IMR-90 (cell line): ENCODE data around the gene RABL2B. TPM values are rescaled to one million over a fixed set of nuclear protein-coding genes. Genes with fewer than 3 reads are reported as not detected.

ENCODE experiments used
- ATAC-seq: fragments of 200-7000 bp; cut with Tn5 transposase; 2 replicates; pipeline ENCODE4 v1.9.1; 2020; ENCODE audit warnings: low read depth, mild to moderate bottlenecking, moderate library complexity
- BruUV-seq: library from RNA; stranded (reverse); fragments of 400-500 nt; replicated peaks from 2 replicates; lab custom pipeline; 2021; lab: Mats Ljungman, UMichigan
- CTCF ChIA-PET: fragments of 300-600 bp; formaldehyde crosslinking; extraction: SDS; loops from one replicate; lab custom pipeline; 2021; ENCODE audit warnings: antibody characterized with exemption; lab: Yijun Ruan, JAX
- POLR2A ChIA-PET: fragments of 300-600 bp; sonication (Branson Sonifier 250); formaldehyde crosslinking; loops from one replicate; lab custom pipeline; 2022; ENCODE audit warnings: antibody characterized with exemption; ENCODE audit not compliant: unreplicated experiment; lab: Charles Lee
- DNase-seq: peaks from one replicate; pipeline ENCODE4 v3.0.0; 2013
- H2AFZ ChIP-seq: replicated peaks from 2 replicates; pipeline ENCODE3; 2013; ENCODE audit warnings: low read length, mild to moderate bottlenecking; ENCODE audit not compliant: poor library complexity
- H2AK5ac ChIP-seq: 2 replicates; pipeline ENCODE4 v1.6.1; 2013; ENCODE audit warnings: low read depth, low read length, inconsistent platforms
- H2AK9ac ChIP-seq: replicated peaks from 2 replicates; pipeline ENCODE3; 2013; ENCODE audit warnings: mild to moderate bottlenecking, low read depth, low read length, moderate library complexity; ENCODE audit not compliant: poor library complexity
- H2BK120ac ChIP-seq: 2 replicates; pipeline ENCODE4 v1.6.1; 2013; ENCODE audit warnings: low read depth, low read length, inconsistent platforms
- H2BK15ac ChIP-seq: 3 replicates; pipeline ENCODE4 v1.6.1; 2013; ENCODE audit warnings: low read depth, low read length, inconsistent platforms
- H2BK20ac ChIP-seq: 2 replicates; pipeline ENCODE4 v1.6.1; 2013; ENCODE audit warnings: low read depth, mild to moderate bottlenecking, inconsistent platforms, low read length, moderate library complexity
- H2BK5ac ChIP-seq: 2 replicates; pipeline ENCODE4 v1.6.1; 2013; ENCODE audit warnings: mild to moderate bottlenecking, low read depth, low read length, inconsistent platforms; ENCODE audit not compliant: poor library complexity, severe bottlenecking
- H3K14ac ChIP-seq: replicated peaks from 2 replicates; pipeline ENCODE4 v1.6.1; 2013; ENCODE audit warnings: low read depth, low read length, inconsistent platforms
- H3K18ac ChIP-seq: 2 replicates; pipeline ENCODE4 v1.6.1; 2013; ENCODE audit warnings: low read depth, low read length, control low read depth
- H3K23ac ChIP-seq: 2 replicates; pipeline ENCODE4 v1.6.1; 2013; ENCODE audit warnings: low read depth, low read length, inconsistent platforms
- H3K27ac ChIP-seq: 2 replicates; pipeline ENCODE4 v1.5.1; 2013; ENCODE audit warnings: mild to moderate bottlenecking, control low read depth, low read length; ENCODE audit not compliant: insufficient read depth
- H3K27me3 ChIP-seq: 2 replicates; pipeline ENCODE4 v1.6.1; 2013; ENCODE audit warnings: low read length; ENCODE audit not compliant: control insufficient read depth, insufficient read depth
- H3K36me3 ChIP-seq: 2 replicates; pipeline ENCODE4 v1.6.1; 2013; ENCODE audit warnings: low read length, mixed read lengths; ENCODE audit not compliant: control insufficient read depth, insufficient read depth
- H3K4ac ChIP-seq: 2 replicates; pipeline ENCODE4 v1.6.1; 2013; ENCODE audit warnings: low read depth, low read length, inconsistent platforms
- H3K4me1 ChIP-seq: 2 replicates; pipeline ENCODE4 v1.6.1; 2013; ENCODE audit warnings: low read length, mixed read lengths; ENCODE audit not compliant: control insufficient read depth, insufficient read depth
- H3K4me2 ChIP-seq: 2 replicates; pipeline ENCODE4 v1.6.1; 2013; ENCODE audit warnings: low read depth, mild to moderate bottlenecking, control low read depth, low read length, moderate library complexity
- H3K4me3 ChIP-seq: 2 replicates; pipeline ENCODE4 v1.5.1; 2013; ENCODE audit warnings: low read depth, mild to moderate bottlenecking, control low read depth, low read length, moderate library complexity; ENCODE audit not compliant: insufficient read depth
- H3K56ac ChIP-seq: 2 replicates; pipeline ENCODE4 v1.6.1; 2013; ENCODE audit warnings: low read length, inconsistent platforms; ENCODE audit not compliant: insufficient read depth; ENCODE audit errors: extremely low read depth
- H3K79me1 ChIP-seq, 2 experiments: 2 replicates each; pipeline ENCODE4 v1.6.1; 2013; ENCODE audit warnings: low read length in 2 of 2, inconsistent platforms in 1 of 2, low read depth in 1 of 2
- H3K9ac ChIP-seq: 2 replicates; pipeline ENCODE4 v1.6.1; 2013; ENCODE audit warnings: low read depth, low read length, control low read depth
- H3K9me1 ChIP-seq: 2 replicates; pipeline ENCODE4 v1.6.1; 2013; ENCODE audit warnings: low read length, inconsistent platforms; ENCODE audit not compliant: insufficient read depth
- H3K9me3 ChIP-seq: 2 replicates; pipeline ENCODE4 v1.6.1; 2013; ENCODE audit warnings: low read length; ENCODE audit not compliant: control insufficient read depth, insufficient read depth
- H4K20me1 ChIP-seq: 2 replicates; pipeline ENCODE4 v1.6.1; 2013; ENCODE audit warnings: low read length, inconsistent platforms; ENCODE audit not compliant: insufficient read depth
- H4K5ac ChIP-seq: 2 replicates; pipeline ENCODE4 v1.6.1; 2013; ENCODE audit warnings: mild to moderate bottlenecking, low read depth, low read length, control low read depth
- H4K8ac ChIP-seq, 2 experiments: 2 replicates each; pipeline ENCODE4 v1.6.1; 2013; ENCODE audit warnings: low read depth in 2 of 2, low read length in 2 of 2, control low read depth in 1 of 2, inconsistent platforms in 1 of 2
- H4K91ac ChIP-seq: 2 replicates; pipeline ENCODE4 v1.6.1; 2013; ENCODE audit warnings: low read depth, low read length, inconsistent platforms; ENCODE audit not compliant: insufficient read depth
- BHLHE40 ChIP-seq: fragments of 150-350 bp; IDR thresholded peaks from 2 replicates; pipeline ENCODE4 v1.6.1; 2016; ENCODE audit warnings: mild to moderate bottlenecking, low read depth, low read length
- CEBPB ChIP-seq: IDR thresholded peaks from 2 replicates; pipeline ENCODE4 v1.6.1; 2012; ENCODE audit warnings: low read depth, low read length, improper control_type of control experiment
- CHD1 ChIP-seq: IDR thresholded peaks from 2 replicates; pipeline ENCODE4 v1.6.1; 2012; ENCODE audit warnings: low read depth, low read length, improper control_type of control experiment
- CTCF ChIP-seq: conservative IDR thresholded peaks from 2 replicates; pipeline ENCODE4 v1.5.1; 2012; ENCODE audit warnings: mild to moderate bottlenecking, low read depth, low read length, improper control_type of control experiment
- ELK1 ChIP-seq: fragments of 150-350 bp; IDR thresholded peaks from 2 replicates; pipeline ENCODE4 v1.6.1; 2016; ENCODE audit warnings: low read depth, mild to moderate bottlenecking, low read length, moderate library complexity, borderline replicate concordance
- FOS ChIP-seq: fragments of 150-350 bp; IDR thresholded peaks from 2 replicates; pipeline ENCODE4 v1.6.1; 2016; ENCODE audit warnings: low read depth, low read length
- MAFK ChIP-seq: IDR thresholded peaks from 2 replicates; pipeline ENCODE4 v1.6.1; 2012; ENCODE audit warnings: low read depth, low read length, improper control_type of control experiment
- MAZ ChIP-seq: IDR thresholded peaks from 2 replicates; pipeline ENCODE4 v1.6.1; 2012; ENCODE audit warnings: low read depth, mild to moderate bottlenecking, low read length, improper control_type of control experiment, moderate library complexity, borderline replicate concordance
- MXI1 ChIP-seq: IDR thresholded peaks from 2 replicates; pipeline ENCODE4 v1.6.1; 2012; ENCODE audit warnings: low read depth, mild to moderate bottlenecking, low read length, moderate library complexity, borderline replicate concordance
- NFE2L2 ChIP-seq: fragments of 150-350 bp; IDR thresholded peaks from 2 replicates; pipeline ENCODE4 v1.6.1; 2016; ENCODE audit warnings: low read depth, mild to moderate bottlenecking, low read length
- POLR2A ChIP-seq: IDR thresholded peaks from 2 replicates; pipeline ENCODE4 v1.6.1; 2012; ENCODE audit warnings: mild to moderate bottlenecking, low read depth, low read length
- RAD21 ChIP-seq: IDR thresholded peaks from 2 replicates; pipeline ENCODE4 v1.6.1; 2012; ENCODE audit warnings: low read length, improper control_type of control experiment
- RCOR1 ChIP-seq: IDR thresholded peaks from 2 replicates; pipeline ENCODE4 v1.6.1; 2012; ENCODE audit warnings: mild to moderate bottlenecking, low read length, improper control_type of control experiment; ENCODE audit not compliant: insufficient replicate concordance
- RFX5 ChIP-seq: IDR thresholded peaks from 2 replicates; pipeline ENCODE4 v1.8.0; 2012; ENCODE audit warnings: low read depth, mild to moderate bottlenecking, low read length, moderate library complexity
- SMC3 ChIP-seq: fragments of 150-350 bp; IDR thresholded peaks from 2 replicates; pipeline ENCODE4 v1.6.1; 2016; ENCODE audit warnings: low read depth, mild to moderate bottlenecking, antibody characterized with exemption, low read length, moderate library complexity
- USF2 ChIP-seq: fragments of 150-350 bp; IDR thresholded peaks from 2 replicates; pipeline ENCODE4 v1.6.1; 2017; ENCODE audit warnings: mild to moderate bottlenecking, antibody characterized with exemption, low read length, low read depth
- WGBS, 2 experiments: methylation state at CpG; one replicate each; pipeline versions ENCODE4 v1.1.5 to v1.1.7; 2013; ENCODE audit warnings: missing lambda C conversion rate in 2 of 2; ENCODE audit not compliant: insufficient read length in 1 of 2; ENCODE audit errors: extremely low coverage in 2 of 2; 5-methylcytosine and 5-hydroxymethylcytosine counted together
- dilution Hi-C: fragments of 300-500 bp; cut with HindIII; formaldehyde crosslinking; loops from one replicate; pipeline ENCODE4 v1.14.3; 2018; ENCODE audit warnings: low sequenced_read_pairs; ENCODE audit not compliant: unreplicated experiment
- in situ Hi-C: fragments of 300-500 bp; cut with MboI; formaldehyde crosslinking; loops from 3 replicates; pipeline ENCODE4 v1.14.3; 2019; ENCODE audit warnings: low sequenced_read_pairs, inconsistent platforms, mixed read lengths
- intact Hi-C: fragments of 100-400 bp; cut with micrococcal nuclease; formaldehyde crosslinking; loops from 2 replicates; pipeline ENCODE4 v1.10.0; 2022
- polyA plus RNA-seq, 3 experiments: library from polyadenylated mRNA; depleted of rRNA; stranded (reverse); fragments of >200 nt; gene quantifications; 2 replicates each; pipeline ENCODE4 v1.2.3, GENCODE V29; 2012; ENCODE audit warnings: low replicate concordance in 1 of 3
- total RNA-seq: library from RNA; depleted of rRNA; stranded (reverse); fragments of >200 nt; gene quantifications from 2 replicates; pipeline ENCODE4 v1.2.3, GENCODE V29; 2012

Gene RABL2B
- total and polyA plus RNA-seq, 2 of the 4 experiments (the other 2 are of a cell fraction) = 8.4 to 23.3 TPM

GRCh38 chr22:50732681-50733080 is 50.8 kb downstream of the RABL2B start:
- BruUV-seq = no TSS peak
- DNase-seq (no peak), ATAC-seq (no peak)
- Histone ChIP-seq H4K91ac (no peak overlapping the region), H2BK15ac (no peak overlapping the region), H4K8ac (no peak overlapping the region), H2BK20ac (no peak overlapping the region), H3K9me3 (no peaks in the 10 kb centered on the region), H4K5ac (no peak overlapping the region), H2AFZ (no peak overlapping the region), H2AK9ac (no peak overlapping the region), H3K79me1 (no peaks in the 10 kb centered on the region), H3K23ac (no peak overlapping the region), H3K4me2 (no peak overlapping the region), H3K4ac (0 out of 2 replicates have a peak overlapping the region, but pooled peaks have one; percentile 12), H3K27ac (no peak overlapping the region), H2BK5ac (no peak overlapping the region), H4K20me1 (peaks cover 8% of the 10 kb centered on the region), H3K9me1 (no peaks in the 10 kb centered on the region), H3K14ac (0 out of 2 replicates have a peak overlapping the region, but pooled peaks have one; percentile 41), H3K27me3 (peaks cover 12% of the 10 kb centered on the region), H3K56ac (no peak overlapping the region), H2AK5ac (no peak overlapping the region), H3K4me1 (peaks cover 7% of the 10 kb centered on the region), H3K18ac (no peak overlapping the region), H3K9ac (no peak overlapping the region), H3K36me3 (no peaks in the 10 kb centered on the region), H2BK120ac (no peak overlapping the region), H3K4me3 (no peak overlapping the region)
- ChIA-PET POLR2A (no interaction called here), CTCF (no interaction called here)
- TF ChIP-seq SMC3 = no peak
- TF ChIP-seq MAZ = no peak
- TF ChIP-seq CHD1 = no peak
- TF ChIP-seq RAD21 = no peak
- no peak for TF ChIP-seq CTCF
- no peak for TF ChIP-seq POLR2A
- no peak for TF ChIP-seq USF2
- TF ChIP-seq BHLHE40 = no peak
- TF ChIP-seq ELK1 = no peak
- TF ChIP-seq RCOR1 = no peak
- no peak for TF ChIP-seq RFX5
- TF ChIP-seq MXI1 = no peak
- no peak for TF ChIP-seq CEBPB
- no peak for TF ChIP-seq FOS
- no peak for TF ChIP-seq NFE2L2
- TF ChIP-seq MAFK = no peak
- dilution Hi-C loops = no loop called here
- in situ Hi-C loops = no loop called here
- 85% methylated on average over 4 of the region's 12 CpGs; no CpG with 5 or more reads in 1 of the 2 experiments for WGBS, 2 experiments
- intact Hi-C loops = no loop called here
